GM12892 (cell line): ENCODE results near the gene OR2AT4.

ENCODE experiments used
- POLR2A ChIP-seq: IDR thresholded peaks from 2 replicates; pipeline ENCODE4 v1.6.1; 2011; ENCODE audit warnings: low read depth, low read length, control low read depth
- POLR2AphosphoS5 ChIP-seq: IDR thresholded peaks from 2 replicates; pipeline ENCODE4 v1.6.1; 2011; ENCODE audit warnings: low read depth, low read length, control low read depth
- TAF1 ChIP-seq: IDR thresholded peaks from 2 replicates; pipeline ENCODE4 v1.6.1; 2011; ENCODE audit warnings: low read depth, mild to moderate bottlenecking, control low read depth, low read length, borderline replicate concordance

DNA sequence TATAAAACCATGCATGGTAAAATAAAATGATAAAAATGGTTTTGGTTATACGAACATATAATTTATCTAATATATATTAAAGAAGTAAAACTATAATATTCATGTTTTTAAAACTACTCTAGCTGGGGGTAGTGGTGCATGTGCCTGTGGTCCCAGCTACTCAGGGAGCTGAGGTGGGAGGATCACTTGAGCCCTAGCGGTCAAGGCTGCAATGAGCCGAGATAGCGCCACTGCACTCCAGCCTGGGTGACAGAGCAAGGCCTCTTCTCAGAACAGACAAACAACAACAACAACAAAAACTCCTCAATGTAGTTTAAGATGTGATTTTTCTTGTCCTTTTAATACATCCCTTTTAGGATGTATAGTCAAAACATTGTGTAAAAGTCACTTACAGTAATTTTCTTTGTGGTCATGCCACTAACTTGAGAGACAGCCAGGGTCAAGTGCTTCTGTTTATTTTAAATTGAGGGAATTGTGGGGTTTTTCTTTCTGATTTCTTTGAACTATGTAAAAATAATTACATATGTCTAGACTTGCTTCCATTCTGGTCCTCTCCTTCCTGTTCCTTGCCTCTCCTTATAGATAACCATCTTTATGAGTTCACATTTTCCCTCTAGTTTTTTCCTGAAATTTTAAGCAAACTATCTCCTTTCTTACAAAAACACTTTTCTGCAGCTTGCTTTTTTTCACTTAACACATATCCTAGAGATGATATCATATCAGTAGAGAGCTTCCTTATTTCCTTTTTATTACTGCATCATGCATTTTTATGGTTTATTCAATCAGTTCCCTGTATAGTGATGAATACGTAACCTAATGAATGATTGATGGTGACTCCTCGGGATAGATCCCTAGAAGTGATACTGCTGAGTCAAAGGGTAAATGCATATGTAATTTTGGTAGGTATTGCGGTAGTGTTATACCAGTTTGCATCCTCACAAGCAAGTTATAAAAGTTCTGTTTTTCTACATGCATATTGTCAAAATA is 9.1 kb downstream of the OR2AT4 start:
- TF ChIP-seq TAF1 (no peak), POLR2AphosphoS5 (no peak), POLR2A (no peak)
